GM18870 (cell line): ENCODE measurements around the gene LGR5.
"Not testable (repeated sequence)": the region's sequence is repeated elsewhere in the genome, so short reads cannot be mapped to it uniquely, and the experiment has no call there.

Experiments used
- ATAC-seq: cut with Tn5 transposase; IDR thresholded peaks from one replicate; pipeline ENCODE4 v1.9.1; 2021; ENCODE audit warnings: moderate library complexity; ENCODE audit not compliant: unreplicated experiment

Gene LGR5

DNA sequence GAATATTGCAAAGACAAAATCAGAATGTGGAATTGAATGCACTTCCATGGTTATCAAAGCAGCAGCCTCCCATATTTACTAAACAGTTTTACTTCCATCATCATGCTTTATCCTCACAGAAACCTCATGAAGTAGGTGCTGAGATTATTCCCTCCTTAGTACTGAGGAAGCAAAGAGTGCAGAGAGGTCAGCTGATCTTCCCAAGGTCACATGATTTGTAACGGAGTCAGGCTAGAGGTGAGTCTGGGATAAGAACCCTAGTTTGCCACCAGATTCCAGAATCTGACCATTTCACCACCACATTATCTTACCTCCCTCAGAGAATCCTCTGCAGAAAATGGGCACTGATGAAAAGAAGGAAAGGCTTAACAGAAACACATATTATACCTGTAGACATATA lies 102.0 kb downstream of the LGR5 start:
- no peak for ATAC-seq

DNA sequence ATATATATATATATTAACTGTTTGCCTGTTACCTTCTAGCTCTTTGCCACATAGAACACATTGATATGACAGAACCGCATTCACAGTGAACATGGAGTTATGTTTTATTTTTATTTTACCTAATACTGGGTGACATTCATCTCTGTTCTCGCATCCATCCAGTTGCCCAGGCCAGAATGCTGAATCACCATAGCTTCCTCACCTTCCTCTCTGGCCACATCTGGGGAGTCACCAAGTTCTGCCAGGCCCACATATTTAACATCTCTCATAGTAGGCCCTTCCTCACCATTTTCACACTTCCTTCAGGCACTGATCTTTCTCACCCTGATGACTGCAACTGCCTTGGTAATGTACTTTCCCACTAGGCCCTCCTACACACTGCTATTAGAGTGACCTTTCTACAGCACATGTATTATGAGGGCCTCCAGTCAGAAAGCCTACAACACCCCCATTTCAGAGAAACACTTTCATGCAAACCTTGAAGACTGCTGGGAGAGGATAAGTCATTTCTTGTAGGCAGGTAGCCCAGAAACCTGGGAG lies 106.8 kb downstream of the LGR5 start:
- no peak for ATAC-seq

DNA sequence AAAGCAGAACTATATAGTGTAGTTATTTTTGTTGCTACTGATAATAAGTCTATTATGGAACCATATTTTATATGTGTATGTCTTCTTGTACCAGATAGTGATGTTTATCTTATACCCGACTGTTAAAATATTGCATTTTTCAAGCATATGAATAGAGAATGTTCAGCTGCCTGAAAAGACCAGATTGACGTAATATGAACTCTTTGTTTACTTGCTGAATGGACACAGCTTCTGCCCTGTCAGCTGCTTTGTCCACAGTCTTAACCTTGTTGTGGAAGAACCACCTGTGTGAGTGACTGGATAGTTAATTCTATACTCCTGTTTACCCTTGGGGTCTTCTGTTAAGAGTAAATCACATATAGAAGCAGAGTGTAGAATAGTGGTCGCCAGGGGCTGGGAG lies 109.3 kb downstream of the LGR5 start:
- no peak for ATAC-seq

DNA sequence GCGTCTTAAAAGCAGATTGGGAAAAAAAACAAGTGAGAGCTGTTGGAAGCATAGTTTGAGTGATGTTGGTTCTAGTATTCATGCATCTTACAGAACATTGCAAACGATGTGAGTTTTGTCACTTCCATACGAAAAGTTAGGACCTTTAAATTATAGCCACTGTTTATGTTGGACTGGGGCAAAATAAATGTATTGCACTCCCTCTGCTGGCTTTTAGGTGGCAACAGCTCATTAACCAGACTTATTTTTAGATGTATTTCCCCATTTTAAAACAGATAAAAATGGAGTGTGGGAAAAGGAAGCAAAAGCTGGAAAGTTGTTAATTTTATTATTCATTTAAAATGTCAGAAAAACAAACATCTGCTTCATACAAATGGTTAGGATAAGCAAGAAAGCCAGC lies 111.9 kb downstream of the LGR5 start:
- ATAC-seq: no peak

DNA sequence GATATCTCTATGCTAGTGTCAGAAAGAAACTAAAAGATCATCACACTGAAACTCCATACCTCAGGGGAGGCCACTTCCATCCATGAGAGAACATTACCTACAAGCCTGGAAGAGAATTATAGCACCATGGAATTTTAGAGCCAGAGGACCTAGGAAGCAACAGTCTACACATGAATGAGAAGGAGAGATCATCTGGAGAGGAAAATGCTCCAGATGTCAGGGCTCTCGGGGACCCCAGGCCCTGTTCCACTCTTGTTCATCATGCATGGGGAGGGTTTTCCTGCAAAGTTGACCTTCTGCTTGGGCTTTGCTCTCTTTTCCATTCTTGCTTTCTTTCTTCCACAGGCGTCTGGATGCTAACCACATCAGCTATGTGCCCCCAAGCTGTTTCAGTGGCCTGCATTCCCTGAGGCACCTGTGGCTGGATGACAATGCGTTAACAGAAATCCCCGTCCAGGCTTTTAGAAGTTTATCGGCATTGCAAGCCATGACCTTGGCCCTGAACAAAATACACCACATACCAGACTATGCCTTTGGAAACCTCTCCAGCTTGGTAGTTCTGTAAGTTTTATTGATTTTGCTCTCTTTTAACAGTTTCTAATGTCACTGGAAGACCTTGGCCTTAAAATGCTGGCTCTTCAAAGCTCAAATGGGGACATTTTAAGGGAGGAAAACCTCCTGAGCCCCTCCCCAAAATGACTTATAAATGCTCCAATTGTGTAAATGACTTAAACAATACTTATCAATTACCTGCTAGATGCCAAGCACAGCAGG lies 113.3 kb downstream of the LGR5 start:
- no peak for ATAC-seq

DNA sequence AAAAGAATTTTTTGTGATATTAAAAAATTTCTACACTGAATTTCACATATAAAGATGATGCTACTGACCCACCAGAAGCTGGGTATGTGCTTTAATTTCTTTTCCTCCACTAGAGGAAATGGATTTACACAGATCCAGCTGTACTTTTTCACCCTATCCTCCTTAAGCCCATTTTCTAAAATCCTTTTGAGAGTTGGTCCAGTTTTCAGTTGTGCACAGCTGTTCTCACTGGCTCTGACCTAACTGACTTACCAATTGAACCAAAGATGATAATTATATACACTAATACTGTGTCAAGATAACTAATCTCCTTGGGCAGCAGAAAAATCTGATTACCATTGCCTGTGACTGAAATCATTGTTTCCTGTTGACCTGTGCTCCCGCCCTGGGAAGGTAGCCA lies 115.6 kb downstream of the LGR5 start:
- ATAC-seq: no peak

DNA sequence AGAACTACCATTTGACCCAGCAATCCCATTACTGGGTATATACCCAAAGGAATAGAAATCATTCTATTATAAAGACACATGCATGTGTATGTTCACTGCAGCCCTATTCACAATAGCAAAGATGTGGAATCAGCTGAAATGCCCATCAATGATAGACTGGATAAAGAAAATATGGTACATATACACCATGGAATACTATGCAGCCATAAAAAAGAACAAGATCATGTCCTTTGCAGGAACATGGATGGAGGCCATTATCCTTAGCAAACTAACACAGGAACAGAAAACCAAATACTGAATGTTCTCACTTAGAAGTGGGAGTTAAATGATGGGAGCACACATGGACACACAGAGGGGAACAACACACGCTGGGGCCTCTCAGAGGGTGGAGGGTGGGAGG lies 116.2 kb downstream of the LGR5 start:
- not testable (repeated sequence) for ATAC-seq

DNA sequence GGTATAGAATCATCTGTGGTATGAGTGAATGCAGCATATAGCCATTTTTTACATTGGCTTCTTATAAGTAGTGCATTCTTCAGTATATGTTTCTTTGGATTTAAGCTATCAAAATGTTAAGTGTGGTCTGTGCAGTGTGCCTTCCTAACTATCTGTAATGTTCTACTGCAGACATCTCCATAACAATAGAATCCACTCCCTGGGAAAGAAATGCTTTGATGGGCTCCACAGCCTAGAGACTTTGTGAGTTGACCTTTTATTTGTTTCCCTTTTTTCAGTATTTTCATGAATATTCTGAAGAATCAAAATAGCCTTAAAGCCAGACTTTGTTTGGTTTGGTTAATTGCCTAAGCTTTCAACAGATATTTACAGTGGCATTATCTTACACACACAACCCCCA lies 116.8 kb downstream of the LGR5 start:
- ATAC-seq: no peak

DNA sequence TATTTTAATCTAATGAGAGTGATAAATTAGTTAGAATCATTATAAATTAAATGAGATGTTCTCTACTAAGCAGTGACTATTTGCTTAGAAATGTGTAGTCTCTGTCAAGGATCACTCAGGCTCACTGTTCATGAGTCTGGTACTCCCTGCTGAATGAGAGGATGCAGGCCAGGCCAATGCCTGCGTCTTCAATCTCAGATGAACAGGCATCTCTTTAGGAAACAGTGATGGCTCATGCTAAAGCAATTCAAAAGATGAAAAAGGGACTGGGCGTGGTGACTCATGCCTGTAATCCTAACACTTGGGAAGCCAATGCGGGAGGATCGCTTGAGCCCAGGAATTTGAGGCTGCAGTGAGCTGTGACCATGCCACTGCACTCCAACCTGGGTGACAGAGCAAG lies 117.3 kb downstream of the LGR5 start:
- no peak for ATAC-seq

DNA sequence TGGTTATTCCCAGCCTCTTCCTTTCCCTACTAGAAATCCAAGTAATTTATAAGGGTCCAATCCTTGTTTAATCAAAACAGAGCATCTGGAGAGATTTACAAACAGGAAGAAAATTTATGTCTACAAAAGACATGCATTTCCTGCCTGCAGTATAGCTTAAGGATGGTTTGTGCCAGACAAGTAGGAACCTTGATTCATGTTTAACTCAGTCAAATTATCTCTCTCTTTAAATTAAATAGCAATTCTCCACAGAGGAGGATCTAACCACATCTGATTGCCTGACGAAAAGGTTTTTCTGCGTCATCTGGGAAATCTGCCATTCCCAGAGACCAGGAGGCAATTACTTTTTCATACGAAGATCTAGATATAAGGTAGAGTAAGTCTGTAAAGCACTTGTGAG lies 118.8 kb downstream of the LGR5 start:
- no peak for ATAC-seq

DNA sequence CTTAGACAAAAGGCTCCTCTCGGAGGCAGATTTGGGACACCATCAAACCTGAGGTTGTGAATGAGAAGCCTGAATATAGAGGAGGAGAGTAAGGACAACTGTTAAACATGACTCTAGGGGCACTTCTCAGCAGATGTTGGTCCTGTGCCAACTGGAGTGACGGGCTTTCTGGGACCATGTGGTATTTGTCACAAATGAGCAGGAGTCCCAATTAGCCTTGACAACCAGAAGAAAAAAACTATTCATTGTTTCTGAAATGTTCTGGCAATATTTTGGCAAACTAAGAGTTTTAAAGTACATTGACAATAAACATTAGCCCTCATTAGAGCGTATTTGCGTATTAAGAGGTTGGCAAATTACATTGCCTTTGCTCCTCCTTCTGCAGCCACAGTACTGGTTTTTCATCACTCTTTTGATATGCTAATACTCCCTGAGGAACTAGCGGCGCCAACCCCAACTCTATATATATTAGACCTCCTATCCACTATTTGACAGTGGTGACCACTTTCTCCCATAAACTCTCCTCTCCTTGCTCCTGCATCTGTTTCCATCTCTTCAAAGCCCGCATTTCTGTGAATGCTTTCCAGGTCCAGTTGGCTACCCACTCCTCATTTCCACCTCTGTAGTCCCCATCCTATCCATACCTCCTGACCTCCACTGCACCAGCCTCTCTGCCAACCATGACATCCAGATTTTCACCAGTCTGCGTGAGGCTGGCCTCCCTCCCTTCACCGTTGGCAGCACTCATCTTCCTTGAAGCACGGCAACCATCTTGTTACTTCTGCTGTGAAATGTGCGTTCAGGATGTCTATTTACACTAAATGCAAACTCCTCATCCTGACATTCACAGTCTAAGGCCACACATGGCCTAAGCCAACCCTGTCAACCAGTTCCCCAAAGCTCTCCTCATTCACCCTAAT lies 123.3 kb downstream of the LGR5 start:
- ATAC-seq: no peak

DNA sequence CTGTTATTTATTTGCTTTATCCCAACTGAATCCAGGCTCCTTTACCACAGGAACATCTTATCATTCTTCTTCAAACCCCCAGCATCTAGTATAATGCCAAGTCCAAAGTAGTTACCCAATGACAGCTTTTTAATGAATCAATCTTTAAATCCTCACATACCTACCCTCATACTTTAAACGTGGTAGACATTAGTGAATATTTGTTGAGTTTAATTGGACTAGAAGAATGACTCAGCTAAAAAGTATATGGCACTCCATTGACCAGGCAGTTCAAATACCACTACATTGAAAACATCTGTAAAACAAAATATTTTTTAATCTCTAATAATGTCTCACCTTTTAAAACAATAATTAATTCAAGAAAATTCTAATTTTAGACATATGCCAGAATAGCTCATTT lies 125.9 kb downstream of the LGR5 start:
- ATAC-seq: no peak

DNA sequence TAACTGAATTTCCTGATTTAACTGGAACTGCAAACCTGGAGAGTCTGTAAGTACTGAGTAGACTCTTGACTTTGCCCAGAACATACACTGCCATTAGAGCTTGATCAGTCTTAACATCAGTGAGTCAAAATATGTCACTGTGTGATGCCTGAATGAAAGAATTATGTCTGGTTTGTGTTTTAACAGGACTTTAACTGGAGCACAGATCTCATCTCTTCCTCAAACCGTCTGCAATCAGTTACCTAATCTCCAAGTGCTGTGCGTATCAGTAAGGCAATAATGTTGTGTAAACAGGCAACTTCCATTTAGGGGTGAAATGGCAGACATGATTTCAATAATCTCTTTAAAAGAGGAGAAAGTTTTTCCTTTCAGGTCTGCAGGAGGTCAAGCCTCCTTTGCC lies 127.1 kb downstream of the LGR5 start:
- ATAC-seq: no peak

DNA sequence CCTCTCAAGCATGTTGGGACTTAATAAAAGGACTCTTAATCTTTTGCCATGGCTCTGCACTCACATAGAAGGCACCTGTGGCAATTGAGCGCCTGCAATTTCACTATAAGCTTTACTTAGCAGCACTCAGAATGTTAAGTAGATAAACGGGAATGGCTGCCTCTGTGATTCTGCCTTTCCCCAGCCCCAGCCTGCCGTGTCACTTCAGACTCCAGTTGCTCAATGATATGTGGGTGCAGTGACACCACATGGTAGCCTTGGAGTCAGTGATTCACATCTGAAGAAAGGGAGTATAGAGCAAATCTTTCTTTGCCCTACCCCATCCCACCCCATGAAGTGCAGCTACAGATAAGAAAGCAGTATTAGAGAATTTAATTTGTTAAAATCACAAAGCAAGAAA lies 127.9 kb downstream of the LGR5 start:
- ATAC-seq: no peak

DNA sequence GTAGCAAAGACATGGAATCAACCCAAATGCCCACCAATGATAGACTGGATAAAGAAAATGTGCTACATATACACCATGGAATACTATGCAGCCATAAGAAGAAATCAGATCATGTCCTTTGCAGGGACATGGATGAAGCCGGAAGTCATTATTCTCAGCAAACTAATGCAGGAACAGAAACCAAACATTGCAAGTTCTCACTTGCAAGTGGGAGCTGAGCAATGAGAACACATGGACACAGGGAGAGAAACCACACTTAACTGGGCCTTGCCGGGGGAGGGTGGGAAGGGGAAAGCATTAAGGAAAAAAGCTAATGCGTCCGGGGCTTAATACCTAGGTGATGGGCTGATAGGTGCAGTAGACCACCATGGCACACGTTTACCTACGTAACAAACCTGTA lies 130.3 kb downstream of the LGR5 start:
- ATAC-seq: not testable (repeated sequence)

DNA sequence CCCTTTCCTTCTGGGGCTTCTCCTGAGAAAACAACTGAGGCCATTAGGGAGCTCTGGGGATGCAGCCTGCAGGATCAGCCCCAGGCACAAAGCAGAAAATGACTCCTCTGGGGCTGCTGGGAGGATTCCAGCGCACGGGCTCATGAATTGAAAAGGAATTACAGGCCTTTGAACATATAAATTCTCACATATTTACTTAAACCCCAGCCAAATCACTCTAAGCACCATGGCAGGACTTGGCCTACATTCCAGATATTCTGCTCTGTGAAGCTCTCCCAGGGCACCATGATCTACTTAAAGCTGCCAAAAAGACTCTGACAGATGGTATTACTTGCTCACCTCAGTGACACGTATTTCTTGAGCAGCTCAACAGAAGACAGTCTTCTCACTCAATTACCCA lies 136.9 kb downstream of the LGR5 start:
- ATAC-seq: no peak

DNA sequence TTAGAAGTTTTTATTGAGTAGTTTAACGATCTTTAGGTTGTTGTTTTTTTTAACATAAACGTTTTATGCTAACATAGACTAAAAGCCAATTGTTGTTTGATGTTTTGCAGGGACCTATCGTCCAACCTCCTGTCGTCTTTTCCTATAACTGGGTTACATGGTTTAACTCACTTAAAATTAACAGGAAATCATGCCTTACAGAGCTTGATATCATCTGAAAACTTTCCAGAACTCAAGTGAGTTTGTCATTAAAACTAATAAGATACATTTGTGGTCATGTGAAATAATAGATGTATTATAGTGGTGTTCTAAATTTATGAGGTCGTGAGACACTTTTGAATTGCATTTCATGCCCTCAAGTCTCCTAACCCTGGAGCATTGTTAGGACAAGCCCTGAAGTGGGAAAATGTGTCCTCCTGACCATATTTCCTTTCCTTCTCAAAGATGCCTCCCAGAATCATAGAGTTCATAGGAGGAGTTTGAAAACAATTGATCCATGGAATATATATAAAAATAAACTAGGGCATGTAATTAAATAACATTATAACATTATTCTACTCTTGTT lies 139.2 kb downstream of the LGR5 start:
- ATAC-seq: no peak

DNA sequence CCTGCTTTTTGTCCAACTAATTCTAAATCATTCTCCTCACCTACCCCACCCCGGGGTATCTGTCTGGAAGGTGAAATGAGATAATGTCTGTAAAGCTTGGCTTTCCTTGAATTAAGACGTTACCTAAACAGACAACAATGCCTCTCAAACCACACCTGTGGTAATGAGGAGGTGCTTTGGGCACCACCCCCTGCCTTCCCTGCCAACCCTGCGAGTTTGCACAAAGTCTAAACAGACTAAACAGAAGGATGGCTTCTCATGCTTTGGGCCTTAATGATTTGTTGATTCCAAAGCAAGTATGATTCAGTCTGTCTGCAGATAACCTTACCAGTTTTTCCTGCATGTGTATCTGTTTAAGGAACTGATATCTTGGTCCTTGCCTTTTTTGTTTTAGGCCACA lies 141.6 kb downstream of the LGR5 start:
- ATAC-seq: no peak

DNA sequence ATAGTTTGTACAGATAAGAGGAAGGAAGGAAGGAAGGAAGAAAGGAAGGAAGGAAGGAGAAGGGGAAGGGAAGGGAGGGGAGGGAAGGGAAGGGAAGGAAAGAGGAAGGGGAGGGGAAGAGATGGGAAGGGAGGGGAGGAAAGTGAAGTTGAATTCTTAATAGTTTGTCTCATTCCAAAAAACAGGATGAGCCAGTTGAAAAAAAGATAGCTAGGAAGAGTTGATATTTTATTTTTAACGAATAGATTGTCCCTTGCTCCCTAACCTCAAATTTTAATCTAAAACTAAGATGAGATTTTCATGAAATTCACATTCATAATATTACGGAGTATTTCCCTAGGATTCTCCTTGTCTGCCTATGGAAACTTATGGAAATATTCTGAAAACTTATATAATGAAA lies 143.3 kb downstream of the LGR5 start:
- ATAC-seq: no peak

DNA sequence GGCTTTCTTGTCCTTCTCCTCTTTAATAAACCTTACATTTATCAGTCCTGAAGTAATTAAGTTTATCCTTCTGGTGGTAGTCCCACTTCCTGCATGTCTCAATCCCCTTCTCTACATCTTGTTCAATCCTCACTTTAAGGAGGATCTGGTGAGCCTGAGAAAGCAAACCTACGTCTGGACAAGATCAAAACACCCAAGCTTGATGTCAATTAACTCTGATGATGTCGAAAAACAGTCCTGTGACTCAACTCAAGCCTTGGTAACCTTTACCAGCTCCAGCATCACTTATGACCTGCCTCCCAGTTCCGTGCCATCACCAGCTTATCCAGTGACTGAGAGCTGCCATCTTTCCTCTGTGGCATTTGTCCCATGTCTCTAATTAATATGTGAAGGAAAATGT lies 144.8 kb downstream of the LGR5 start:
- no peak for ATAC-seq

DNA sequence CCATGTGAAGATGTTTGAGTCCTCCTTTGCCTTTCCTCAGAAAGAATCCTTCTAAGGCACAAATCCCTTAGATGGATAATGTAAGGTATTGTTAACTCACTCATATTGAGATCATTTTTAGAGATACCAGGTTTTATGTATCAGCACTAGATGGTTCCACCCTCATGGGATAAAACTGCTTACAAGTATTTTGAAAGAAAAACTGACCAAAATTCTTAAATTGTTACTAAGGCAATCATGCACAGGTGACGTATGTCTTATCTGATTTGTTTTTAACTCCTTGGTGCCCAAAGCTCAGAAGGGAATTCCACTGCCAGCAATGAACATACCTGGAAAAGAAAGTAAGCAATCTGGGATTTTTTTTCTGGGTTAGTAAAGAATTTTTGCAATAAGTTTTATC lies 145.6 kb downstream of the LGR5 start:
- no peak for ATAC-seq

DNA sequence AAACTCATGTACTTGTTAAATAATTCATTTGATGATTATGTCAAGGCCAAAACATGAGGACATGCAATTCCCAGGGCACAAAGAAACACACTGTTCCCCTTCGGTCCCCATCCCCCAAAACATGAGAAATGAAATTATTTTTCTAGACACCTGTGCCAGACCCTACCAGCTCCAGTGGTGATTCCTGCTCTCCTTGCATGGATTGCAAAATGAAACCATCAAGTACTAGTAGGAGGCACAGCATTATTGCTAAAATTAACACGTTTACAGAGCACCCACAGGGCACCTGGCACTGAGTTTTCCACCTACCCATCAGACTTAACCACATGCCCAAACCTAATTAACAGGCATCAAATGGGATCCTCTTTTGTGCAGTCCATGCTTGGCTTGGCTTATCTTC lies 147.4 kb downstream of the LGR5 start:
- no peak for ATAC-seq
